BE2C (cell line): ENCODE results near the gene BAHCC1.

ENCODE experiments used
- DNase-seq: peaks from one replicate; pipeline ENCODE4 v3.0.0-alpha.2; 2020
- H3K27me3 ChIP-seq: fragments of 250-450 bp; sonication (Bioruptor Pico); 2 replicates; pipeline ENCODE4 v1.5.1; 2020; ENCODE audit warnings: mild to moderate bottlenecking
- H3K36me3 ChIP-seq: fragments of 250-450 bp; sonication (Bioruptor Pico); 2 replicates; pipeline ENCODE4 v1.5.1; 2020; ENCODE audit warnings: mild to moderate bottlenecking
- H3K4me1 ChIP-seq: fragments of 250-450 bp; sonication (Bioruptor Pico); 2 replicates; pipeline ENCODE4 v1.5.1; 2020
- H3K4me3 ChIP-seq: 2 replicates; pipeline ENCODE4 v1.5.1; 2011; ENCODE audit warnings: low read depth, low read length
- H3K9me3 ChIP-seq: fragments of 250-450 bp; sonication (Bioruptor Pico); 2 replicates; pipeline ENCODE4 v1.5.1; 2020
- CTCF ChIP-seq: IDR thresholded peaks from 2 replicates; pipeline ENCODE4 v1.5.1; 2012; ENCODE audit warnings: mild to moderate bottlenecking, low read depth, low read length

Gene BAHCC1

GRCh38 chr17:81466564-81467472 lies 71.6 kb downstream of the BAHCC1 start:
- no peaks in the 10 kb centered on the region; the same call in 1 of the 2 replicates for H3K36me3 ChIP-seq
- no peak overlapping the region for H3K4me3 ChIP-seq
- no peak for TF ChIP-seq CTCF
- DNase-seq: no peak
- no peaks in the 10 kb centered on the region for H3K9me3 ChIP-seq
- H3K27me3 ChIP-seq: no peaks in the 10 kb centered on the region
- peaks cover 4% of the 10 kb centered on the region; the same call in 1 of the 2 replicates for H3K4me1 ChIP-seq

GRCh38 chr17:81468111-81468769 lies 73.0 kb downstream of the BAHCC1 start:
- Histone ChIP-seq H3K27me3 (no peaks in the 10 kb centered on the region), H3K36me3 (no peaks in the 10 kb centered on the region), H3K4me3 (no peak overlapping the region), H3K4me1 (peaks cover 4% of the 10 kb centered on the region; the same call in 1 of the 2 replicates), H3K9me3 (no peaks in the 10 kb centered on the region)
- no peak for DNase-seq
- TF ChIP-seq CTCF: no peak

- TF ChIP-seq CTCF: no peak
- no peak for DNase-seq
- Histone ChIP-seq H3K4me3 (no peak overlapping the region), H3K9me3 (no peaks in the 10 kb centered on the region), H3K36me3 (no peaks in the 10 kb centered on the region), H3K4me1 (peaks cover 4% of the 10 kb centered on the region; the same call in 1 of the 2 replicates), H3K27me3 (no peaks in the 10 kb centered on the region)
Observed at GRCh38 chr17:81468770-81469121, 73.5 kb downstream of the BAHCC1 start.

DNA sequence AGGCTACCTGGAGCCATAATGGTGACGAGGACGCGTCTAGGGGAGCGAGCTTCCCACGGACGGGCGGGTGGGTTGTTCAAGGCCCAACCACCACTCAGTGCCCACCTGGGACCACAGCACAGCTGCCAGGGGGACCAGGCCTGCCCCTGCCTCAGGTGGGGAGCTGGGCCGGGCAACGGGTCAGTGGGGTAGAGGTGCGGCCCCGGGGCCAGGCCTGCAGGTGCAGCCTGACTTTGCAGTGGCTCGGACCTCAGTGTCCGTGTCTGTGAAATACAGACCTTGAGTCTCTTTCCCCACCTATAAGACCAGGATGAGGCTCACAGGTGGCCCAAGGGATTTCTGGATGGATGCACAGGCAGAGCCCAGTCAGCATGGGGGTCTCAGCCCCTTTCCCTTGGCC lies 74.0 kb downstream of the BAHCC1 start:
- Histone ChIP-seq H3K27me3 (no peaks in the 10 kb centered on the region), H3K4me3 (no peak overlapping the region), H3K9me3 (no peaks in the 10 kb centered on the region), H3K36me3 (no peaks in the 10 kb centered on the region), H3K4me1 (peaks cover 4% of the 10 kb centered on the region; the same call in 1 of the 2 replicates)
- DNase-seq: no peak
- no peak for TF ChIP-seq CTCF

GRCh38 chr17:81470270-81470943 lies 75.2 kb downstream of the BAHCC1 start:
- no peaks in the 10 kb centered on the region for H3K27me3 ChIP-seq
- no peak for TF ChIP-seq CTCF

More at GRCh38 chr17:81470270-81470943, 75.2 kb downstream of the BAHCC1 start:
- H3K4me3 ChIP-seq: no peak overlapping the region
- no peaks in the 10 kb centered on the region for H3K36me3 ChIP-seq
- DNase-seq: no peak
- no peaks in the 10 kb centered on the region for H3K4me1 ChIP-seq
- H3K9me3 ChIP-seq: no peaks in the 10 kb centered on the region
